ENCODE measurements around the gene GCLM.

GCLM gene

GRCh38 chr1:93908394-93909145, 660 bp downstream of the GCLM start:
- no peaks in the 10 kb centered on the region for H3K9me3 ChIP-seq
- peak overlapping the region; percentile 76 for H3K4me3 ChIP-seq (ENCODE audit: low read depth, low read length)
- no peaks in the 10 kb centered on the region for H3K27me3 ChIP-seq
- TF ChIP-seq CTCF (IDR thresholded peaks at IDR 0.05; ENCODE audit: low read depth, low read length), result no peak
- peak; percentile 15 for DNase-seq
- H3K4me1 ChIP-seq, result no peaks in the 10 kb centered on the region
- H3K36me3 ChIP-seq, result no peaks in the 10 kb centered on the region

- Histone ChIP-seq H3K9me3 (no peaks in the 10 kb centered on the region), H3K4me1 (no peaks in the 10 kb centered on the region), H3K4me3 (ENCODE audit: low read depth, low read length) (peak overlapping the region; percentile 76), H3K27me3 (no peaks in the 10 kb centered on the region), H3K36me3 (no peaks in the 10 kb centered on the region)
- no peak for TF ChIP-seq CTCF (IDR thresholded peaks at IDR 0.05; ENCODE audit: low read depth, low read length)
- peak; percentile 60 for DNase-seq
Measured at GRCh38 chr1:93907718-93908117, 1.5 kb downstream of the GCLM start.

- no peaks in the 10 kb centered on the region for H3K36me3 ChIP-seq
- no peaks in the 10 kb centered on the region for H3K9me3 ChIP-seq
- H3K4me1 ChIP-seq, result no peaks in the 10 kb centered on the region
- no peak for DNase-seq
- no peak for TF ChIP-seq CTCF (IDR thresholded peaks at IDR 0.05; ENCODE audit: low read depth, low read length)
- no peaks in the 10 kb centered on the region for H3K27me3 ChIP-seq
- H3K4me3 ChIP-seq (ENCODE audit: low read depth, low read length), result no peak overlapping the region
Measured at GRCh38 chr1:93906480-93906879, 2.8 kb downstream of the GCLM start.

- no peak for DNase-seq
- TF ChIP-seq CTCF (IDR thresholded peaks at IDR 0.05; ENCODE audit: low read depth, low read length), result no peak
- H3K4me1 ChIP-seq, result no peaks in the 10 kb centered on the region
- H3K36me3 ChIP-seq, result no peaks in the 10 kb centered on the region
- H3K9me3 ChIP-seq, result no peaks in the 10 kb centered on the region
- H3K27me3 ChIP-seq, result no peaks in the 10 kb centered on the region
- H3K4me3 ChIP-seq (ENCODE audit: low read depth, low read length), result no peak overlapping the region
Measured at GRCh38 chr1:93905734-93906133, 3.5 kb downstream of the GCLM start.

GRCh38 chr1:93905051-93905450, 4.2 kb downstream of the GCLM start:
- H3K4me3 ChIP-seq (ENCODE audit: low read depth, low read length), result no peak overlapping the region
- no peaks in the 10 kb centered on the region for H3K36me3 ChIP-seq
- no peak for DNase-seq
- no peaks in the 10 kb centered on the region for H3K4me1 ChIP-seq
- no peaks in the 10 kb centered on the region for H3K9me3 ChIP-seq
- no peak for TF ChIP-seq CTCF (IDR thresholded peaks at IDR 0.05; ENCODE audit: low read depth, low read length)
- H3K27me3 ChIP-seq, result no peaks in the 10 kb centered on the region

GRCh38 chr1:93904228-93904627, 5.0 kb downstream of the GCLM start:
- no peaks in the 10 kb centered on the region for H3K27me3 ChIP-seq
- H3K4me1 ChIP-seq, result no peaks in the 10 kb centered on the region
- no peaks in the 10 kb centered on the region for H3K36me3 ChIP-seq
- no peak overlapping the region for H3K4me3 ChIP-seq (ENCODE audit: low read depth, low read length)
- DNase-seq, result no peak
- no peaks in the 10 kb centered on the region for H3K9me3 ChIP-seq
- no peak for TF ChIP-seq CTCF (IDR thresholded peaks at IDR 0.05; ENCODE audit: low read depth, low read length)
